ENCODE data around the gene SHC3. TPM values are rescaled to one million over a fixed set of nuclear protein-coding genes. Genes with fewer than 3 reads are reported as not detected.

Gene SHC3
- total and polyA plus RNA-seq, 2 of the 4 experiments (the other 2 are of a cell fraction): 4.5 to 13.3 TPM

- no TSS peak for BruUV-seq (replicated peaks)
- H3K9me1 ChIP-seq (ENCODE audit: insufficient read depth, low read length): no peaks in the 10 kb centered on the region
- no peaks in the 10 kb centered on the region for H3K79me1 ChIP-seq (ENCODE audit: low read depth in 1 of 2, low read length in 2 of 2)
- no peak overlapping the region for H2AFZ ChIP-seq (replicated peaks; ENCODE audit: low read length, poor library complexity)
- no peaks in the 10 kb centered on the region for H3K36me3 ChIP-seq (ENCODE audit: control insufficient read depth, insufficient read depth, low read length)
- H2BK5ac ChIP-seq (ENCODE audit: low read depth, low read length, poor library complexity, severe bottlenecking): no peak overlapping the region
- H2BK20ac ChIP-seq (ENCODE audit: low read depth, low read length): no peak overlapping the region
- H3K14ac ChIP-seq (replicated peaks; ENCODE audit: low read depth, low read length): no peak overlapping the region
- H3K23ac ChIP-seq (ENCODE audit: low read depth, low read length): no peak overlapping the region
- no peak overlapping the region for H3K18ac ChIP-seq (ENCODE audit: low read depth, low read length)
- H4K91ac ChIP-seq (ENCODE audit: insufficient read depth, low read depth, low read length): no peak overlapping the region
- no peak overlapping the region for H3K27ac ChIP-seq (ENCODE audit: insufficient read depth, low read length)
- peaks cover 10% of the 10 kb centered on the region for H3K27me3 ChIP-seq (ENCODE audit: control insufficient read depth, insufficient read depth, low read length)
- H2BK15ac ChIP-seq (ENCODE audit: low read depth, low read length): no peak overlapping the region
- no peak overlapping the region for H4K8ac ChIP-seq (ENCODE audit: low read depth in 2 of 2, low read length in 2 of 2)
- H3K9me3 ChIP-seq (ENCODE audit: control insufficient read depth, insufficient read depth, low read length): no peaks in the 10 kb centered on the region
- DNase-seq (no peak), ATAC-seq (ENCODE audit: low read depth) (no peak)
- POLR2A ChIA-PET (ENCODE audit: unreplicated experiment): no interaction called here
- H3K9ac ChIP-seq (ENCODE audit: low read depth, low read length): no peak overlapping the region
- dilution Hi-C loops (cut with HindIII; ENCODE audit: low sequenced_read_pairs, unreplicated experiment): loop anchor here (25.0 kb wide), 1 partner anchor 342 kb away; no protein-coding TSS in a partner anchor
- no peaks in the 10 kb centered on the region for H4K20me1 ChIP-seq (ENCODE audit: insufficient read depth, low read length)
- intact Hi-C loops (cut with micrococcal nuclease): no loop called here
- in situ Hi-C loops (cut with MboI; ENCODE audit: low sequenced_read_pairs): no loop called here
- H3K4me1 ChIP-seq (ENCODE audit: control insufficient read depth, insufficient read depth, low read length): no peaks in the 10 kb centered on the region
- H2AK9ac ChIP-seq (replicated peaks; ENCODE audit: low read depth, low read length, poor library complexity): no peak overlapping the region
- no peak overlapping the region for H2BK120ac ChIP-seq (ENCODE audit: low read depth, low read length)
- no peak overlapping the region for H4K5ac ChIP-seq (ENCODE audit: low read depth, low read length)
- no peak for TF ChIP-seq USF2 (IDR thresholded peaks at IDR 0.05; ENCODE audit: low read depth, low read length)
- TF ChIP-seq RFX5 (IDR thresholded peaks at IDR 0.05; ENCODE audit: low read depth, low read length): no peak
- no peak for TF ChIP-seq RCOR1 (IDR thresholded peaks at IDR 0.05; ENCODE audit: insufficient replicate concordance, low read length)
- no peak for TF ChIP-seq CTCF (conservative IDR thresholded peaks at IDR 0.05; ENCODE audit: low read depth, low read length)
- TF ChIP-seq POLR2A (IDR thresholded peaks at IDR 0.05; ENCODE audit: low read depth, low read length): no peak
- TF ChIP-seq MXI1 (IDR thresholded peaks at IDR 0.05; ENCODE audit: borderline replicate concordance, low read depth, low read length): no peak
- no peak for TF ChIP-seq RAD21 (IDR thresholded peaks at IDR 0.05; ENCODE audit: low read length)
- TF ChIP-seq MAZ (IDR thresholded peaks at IDR 0.05; ENCODE audit: borderline replicate concordance, low read depth, low read length): no peak
- TF ChIP-seq BHLHE40 (IDR thresholded peaks at IDR 0.05; ENCODE audit: low read depth, low read length): no peak
- TF ChIP-seq FOS (IDR thresholded peaks at IDR 0.05; ENCODE audit: low read depth, low read length): no peak
- no peak for TF ChIP-seq MAFK (IDR thresholded peaks at IDR 0.05; ENCODE audit: low read depth, low read length)
- TF ChIP-seq CEBPB (IDR thresholded peaks at IDR 0.05; ENCODE audit: low read depth, low read length): no peak
- TF ChIP-seq SMC3 (IDR thresholded peaks at IDR 0.05; ENCODE audit: low read depth, low read length): no peak
- no peak for TF ChIP-seq CHD1 (IDR thresholded peaks at IDR 0.05; ENCODE audit: low read depth, low read length)
- no peak for TF ChIP-seq ELK1 (IDR thresholded peaks at IDR 0.05; ENCODE audit: borderline replicate concordance, low read depth, low read length)
- TF ChIP-seq NFE2L2 (IDR thresholded peaks at IDR 0.05; ENCODE audit: low read depth, low read length): no peak
- no peak overlapping the region for H2AK5ac ChIP-seq (ENCODE audit: low read depth, low read length)
- CTCF ChIA-PET: no interaction called here
- no peak overlapping the region for H3K56ac ChIP-seq (ENCODE audit: extremely low read depth, insufficient read depth, low read length)
- H3K4ac ChIP-seq (ENCODE audit: low read depth, low read length): no peak overlapping the region
- WGBS, 2 experiments (ENCODE audit: extremely low coverage in 2 of 2, insufficient read length in 1 of 2): no CpG with 5 or more reads among the region's 2 CpGs
- H3K4me3 ChIP-seq (ENCODE audit: insufficient read depth, low read depth, low read length): no peak overlapping the region
- H3K4me2 ChIP-seq (ENCODE audit: low read depth, low read length): no peak overlapping the region
Observed at GRCh38 chr9:88979791-88980190, 198.8 kb downstream of the SHC3 start.
